Body of pancreas (tissue), 4 donors: ENCODE results near the gene SLC9A2.

ENCODE experiments used
- CTCF ChIP-seq, 7 experiments: fragments of 450-650 bp in 4 of 7; fragments of 200-600 bp in 3 of 7; sonication (generic) in 3 of 7; IDR thresholded peaks; one replicate each; pipeline ENCODE4 v1.5.1; 2016 to 2019; ENCODE audit warnings: antibody characterized with exemption in 7 of 7
- POLR2A ChIP-seq, 3 donors: fragments of 450-650 bp; IDR thresholded peaks; one replicate each; pipeline ENCODE4 v1.6.1; 2016; ENCODE audit warnings: antibody characterized with exemption in 3 of 3, mild to moderate bottlenecking in 2 of 3

GRCh38 chr2:102749938-102750337, 130.6 kb downstream of the SLC9A2 start:
- no peak for TF ChIP-seq CTCF (IDR thresholded peaks at IDR 0.05)
- TF ChIP-seq POLR2A (IDR thresholded peaks at IDR 0.05): no peak
